ENCODE data around the gene ZNF385B.

The ZNF385B gene

GRCh38 chr2:179856205-179856604 is 5.2 kb downstream of the ZNF385B start:
- H3K27me3 ChIP-seq (ENCODE audit: insufficient read depth, poor library complexity, severe bottlenecking) = peaks cover 17% of the 10 kb centered on the region
- no peak overlapping the region for H3K4me3 ChIP-seq (replicated peaks; ENCODE audit: insufficient read depth, low read length)
- no peak for DNase-seq (ENCODE audit: low read depth in 1 of 2, low spot score in 1 of 2)
- no peak for TF ChIP-seq CTCF (IDR thresholded peaks at IDR 0.05; ENCODE audit: insufficient read depth, low read length)
- TF ChIP-seq POLR2AphosphoS5 (IDR thresholded peaks at IDR 0.05; ENCODE audit: low read depth) = no peak
- no peak for TF ChIP-seq GABPA (IDR thresholded peaks at IDR 0.05; ENCODE audit: low read depth)
- no peak for TF ChIP-seq SPI1 (IDR thresholded peaks at IDR 0.05; ENCODE audit: borderline replicate concordance, low read depth)
- TF ChIP-seq REST (IDR thresholded peaks at IDR 0.05; ENCODE audit: insufficient replicate concordance, low read depth) = no peak
- H3K27ac ChIP-seq (replicated peaks) = no peak overlapping the region

- no peak overlapping the region for H3K4me3 ChIP-seq (replicated peaks; ENCODE audit: insufficient read depth, low read length)
- TF ChIP-seq GABPA (IDR thresholded peaks at IDR 0.05; ENCODE audit: low read depth) (no peak), POLR2AphosphoS5 (IDR thresholded peaks at IDR 0.05; ENCODE audit: low read depth) (no peak), CTCF (IDR thresholded peaks at IDR 0.05; ENCODE audit: insufficient read depth, low read length) (no peak), SPI1 (IDR thresholded peaks at IDR 0.05; ENCODE audit: borderline replicate concordance, low read depth) (no peak)
- H3K27me3 ChIP-seq (ENCODE audit: insufficient read depth, poor library complexity, severe bottlenecking) = peaks cover 16% of the 10 kb centered on the region
- no peak overlapping the region for H3K27ac ChIP-seq (replicated peaks)
- no peak for DNase-seq (ENCODE audit: low read depth in 1 of 2, low spot score in 1 of 2)
Observed at GRCh38 chr2:179855673-179856072, 5.7 kb downstream of the ZNF385B start.

- Histone ChIP-seq H3K4me3 (replicated peaks; ENCODE audit: insufficient read depth, low read length) (no peak overlapping the region), H3K27me3 (ENCODE audit: insufficient read depth, poor library complexity, severe bottlenecking) (peaks cover 9% of the 10 kb centered on the region), H3K27ac (replicated peaks) (no peak overlapping the region)
- DNase-seq (ENCODE audit: low read depth in 1 of 2, low spot score in 1 of 2) = no peak
- TF ChIP-seq REST (IDR thresholded peaks at IDR 0.05; ENCODE audit: insufficient replicate concordance, low read depth) (no peak), SPI1 (IDR thresholded peaks at IDR 0.05; ENCODE audit: borderline replicate concordance, low read depth) (no peak), GABPA (IDR thresholded peaks at IDR 0.05; ENCODE audit: low read depth) (no peak), CTCF (IDR thresholded peaks at IDR 0.05; ENCODE audit: insufficient read depth, low read length) (no peak), POLR2AphosphoS5 (IDR thresholded peaks at IDR 0.05; ENCODE audit: low read depth) (no peak)
Observed at GRCh38 chr2:179854891-179855290, 6.5 kb downstream of the ZNF385B start.

DNA sequence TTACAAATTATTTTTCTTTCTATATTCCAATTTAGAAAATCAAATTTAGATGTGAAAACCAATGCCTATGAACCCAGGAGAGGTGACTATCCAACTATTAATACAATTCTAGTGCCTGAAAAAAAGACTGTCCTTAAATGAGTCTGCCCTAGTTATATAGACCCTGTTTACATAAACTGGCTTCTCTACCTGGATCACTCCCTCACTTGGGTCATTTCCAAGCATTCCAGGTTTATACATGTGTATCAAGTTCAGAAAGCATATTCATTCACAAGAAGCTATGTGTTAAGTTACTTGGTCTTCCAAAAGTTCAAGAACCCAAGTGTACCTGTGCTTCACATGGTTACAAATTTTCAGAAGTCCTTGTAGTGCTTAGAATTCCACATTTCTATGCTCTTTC is 8.3 kb downstream of the ZNF385B start:
- TF ChIP-seq CTCF (IDR thresholded peaks at IDR 0.05; ENCODE audit: insufficient read depth, low read length) (no peak), REST (IDR thresholded peaks at IDR 0.05; ENCODE audit: insufficient replicate concordance, low read depth) (no peak), POLR2AphosphoS5 (IDR thresholded peaks at IDR 0.05; ENCODE audit: low read depth) (no peak), GABPA (IDR thresholded peaks at IDR 0.05; ENCODE audit: low read depth) (no peak), SPI1 (IDR thresholded peaks at IDR 0.05; ENCODE audit: borderline replicate concordance, low read depth) (no peak)
- DNase-seq (ENCODE audit: low read depth in 1 of 2, low spot score in 1 of 2) = no peak
- Histone ChIP-seq H3K4me3 (replicated peaks; ENCODE audit: insufficient read depth, low read length) (no peak overlapping the region), H3K27ac (replicated peaks) (no peak overlapping the region), H3K27me3 (ENCODE audit: insufficient read depth, poor library complexity, severe bottlenecking) (peaks cover 2% of the 10 kb centered on the region)
